Tongue (tissue), 2 donors: ENCODE data around the gene UBA6. TPM values are rescaled to one million over a fixed set of nuclear protein-coding genes. Genes with fewer than 3 reads are reported as not detected.
A peak's percentile ranks its signal among the peaks of the same experiment; 100 is the strongest.
"Not testable (repeated sequence)": the region's sequence is repeated elsewhere in the genome, so short reads cannot be mapped to it uniquely, and the experiment has no call there.

ENCODE experiments used
- DNase-seq: peaks from one replicate; pipeline ENCODE4 v3.0.0-alpha.2; 2015
- total RNA-seq: library from RNA; depleted of rRNA; stranded (reverse); fragments of >200 nt; gene quantifications from one replicate; pipeline ENCODE4 v1.2.3, GENCODE V29; 2014

Gene UBA6
- total RNA-seq, 1 donor from 2014 or later = 121 TPM

- DNase-seq = no peak
These were observed 40.5 kb downstream of the UBA6 start for GRCh38 chr4:67660418-67660817.

GRCh38 chr4:67659065-67659464 is 41.9 kb downstream of the UBA6 start:
- DNase-seq = no peak

GRCh38 chr4:67658302-67658701 is 42.7 kb downstream of the UBA6 start:
- DNase-seq = no peak

GRCh38 chr4:67651536-67651935 is 49.4 kb downstream of the UBA6 start:
- DNase-seq = no peak

- DNase-seq = no peak
These were observed 62.8 kb downstream of the UBA6 start for GRCh38 chr4:67638136-67638535.

- DNase-seq = not testable (repeated sequence)
These were observed 64.0 kb downstream of the UBA6 start for GRCh38 chr4:67636978-67637377.

- DNase-seq = no peak
These were observed 65.6 kb downstream of the UBA6 start for GRCh38 chr4:67635331-67635730.

GRCh38 chr4:67634741-67635140 is 66.2 kb downstream of the UBA6 start:
- no peak for DNase-seq

- DNase-seq = no peak
These were observed 68.5 kb downstream of the UBA6 start for GRCh38 chr4:67632492-67632891.

GRCh38 chr4:67624939-67625338 is 76.0 kb downstream of the UBA6 start:
- peak; percentile 8 for DNase-seq

GRCh38 chr4:67616478-67616877 is 84.5 kb downstream of the UBA6 start:
- no peak for DNase-seq

- DNase-seq = no peak
These were observed 85.8 kb downstream of the UBA6 start for GRCh38 chr4:67615119-67615518.

GRCh38 chr4:67614186-67614585 is 86.8 kb downstream of the UBA6 start:
- no peak for DNase-seq

- no peak for DNase-seq
These were observed 92.9 kb downstream of the UBA6 start for GRCh38 chr4:67608027-67608426.

GRCh38 chr4:67604749-67605148 is 96.2 kb downstream of the UBA6 start:
- peak; percentile 3 for DNase-seq

GRCh38 chr4:67604029-67604381 is 97.0 kb downstream of the UBA6 start:
- no peak for DNase-seq

GRCh38 chr4:67603310-67604028 is 97.5 kb downstream of the UBA6 start:
- no peak for DNase-seq

- no peak for DNase-seq
These were observed 107.2 kb downstream of the UBA6 start for GRCh38 chr4:67593741-67594175.

- no peak for DNase-seq
These were observed 113.8 kb downstream of the UBA6 start for GRCh38 chr4:67587156-67587555.

- DNase-seq = no peak
These were observed 116.5 kb downstream of the UBA6 start for GRCh38 chr4:67584496-67584895.

- no peak for DNase-seq
These were observed 119.0 kb downstream of the UBA6 start for GRCh38 chr4:67581913-67582312.

GRCh38 chr4:67581208-67581857 is 119.6 kb downstream of the UBA6 start:
- DNase-seq = no peak

- no peak for DNase-seq
These were observed 120.4 kb downstream of the UBA6 start for GRCh38 chr4:67580577-67580976.

GRCh38 chr4:67576538-67576937 is 124.4 kb downstream of the UBA6 start:
- no peak for DNase-seq
